GM10266 (cell line): Measurements from ENCODE around the gene KIRREL3.

Experiments used
- DNase-seq: peaks from one replicate; pipeline ENCODE4 v3.0.0; 2012; ENCODE audit errors: extremely low spot score
- CTCF ChIP-seq: IDR thresholded peaks from 2 replicates; pipeline ENCODE4 v1.5.1; 2012; ENCODE audit warnings: mild to moderate bottlenecking, low read depth; ENCODE audit not compliant: control insufficient read depth, insufficient read depth; ENCODE audit errors: missing control alignments

Gene KIRREL3

DNA sequence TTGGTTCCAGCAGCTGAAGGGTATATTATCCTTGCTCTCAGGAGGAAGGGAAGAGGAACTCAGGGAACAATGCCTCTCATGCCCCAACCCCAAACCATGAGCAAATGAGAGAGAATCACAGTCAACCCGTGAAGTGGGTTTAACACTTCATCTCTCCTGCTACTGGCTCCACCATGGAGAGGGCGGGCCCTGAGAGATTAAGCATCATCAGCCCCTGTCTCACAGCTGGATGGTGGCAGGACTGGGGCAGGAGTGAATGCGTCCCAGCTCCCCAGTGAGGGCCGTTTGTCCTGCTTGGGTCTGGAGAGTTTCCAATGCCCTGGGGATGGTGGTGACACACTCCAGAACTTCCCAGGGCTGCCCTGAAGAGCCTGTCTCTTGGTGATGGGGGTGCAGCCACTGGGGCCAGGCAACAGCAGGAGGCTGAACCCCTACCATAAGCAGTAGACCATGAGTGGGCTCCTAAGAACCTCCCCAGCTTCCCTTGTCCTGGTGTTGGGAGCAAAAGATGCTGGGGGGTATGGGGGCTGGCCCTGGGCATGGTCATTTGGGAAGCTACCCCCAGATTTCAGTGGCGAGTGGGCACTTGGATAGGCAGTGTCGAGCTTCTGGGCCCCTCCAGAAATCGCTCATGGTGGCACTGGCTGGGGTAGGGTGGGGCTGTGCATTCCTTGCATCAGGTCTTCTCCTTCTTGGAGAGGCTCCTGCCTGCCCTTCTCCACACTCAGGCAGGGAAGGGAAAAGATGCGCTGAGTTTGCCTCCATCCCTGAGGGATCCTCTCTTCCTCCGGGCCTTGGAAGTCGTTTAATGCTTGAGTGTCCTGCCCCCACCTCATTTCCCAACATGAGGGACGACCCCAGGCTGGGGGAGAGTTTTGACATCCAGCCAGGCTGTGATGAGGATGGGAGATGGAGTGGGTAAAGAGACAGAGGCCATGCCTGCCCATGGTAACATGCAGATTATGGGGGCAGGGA lies 487.5 kb downstream of the KIRREL3 start:
- DNase-seq: no peak
- TF ChIP-seq CTCF: no peak

DNA sequence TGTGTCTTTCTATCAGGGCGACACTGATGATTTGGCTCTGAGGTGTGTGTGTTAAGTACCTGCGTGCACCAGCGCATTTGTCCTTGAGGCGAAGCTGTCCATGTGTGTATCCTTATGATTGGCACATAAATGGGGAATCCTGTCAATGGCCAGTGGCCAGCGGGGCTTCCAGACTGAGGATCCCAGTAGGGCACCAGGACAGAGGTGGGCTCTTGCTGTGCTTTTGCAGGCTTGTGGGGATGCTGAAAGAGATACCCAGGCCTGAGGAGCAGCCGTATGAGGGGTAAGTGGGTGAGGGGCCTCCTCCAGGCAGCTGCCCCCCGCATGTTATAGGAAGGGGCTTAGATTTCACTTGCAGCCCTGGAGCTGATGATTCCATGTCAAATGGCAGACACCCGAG lies 488.3 kb downstream of the KIRREL3 start:
- DNase-seq: no peak

GRCh38 chr11:126511475-126512115 lies 489.0 kb downstream of the KIRREL3 start:
- DNase-seq: no peak
- no peak for TF ChIP-seq CTCF

More for the DNA sequence above, 488.3 kb downstream of the KIRREL3 start:
- TF ChIP-seq CTCF: no peak

GRCh38 chr11:126510621-126511370 lies 489.8 kb downstream of the KIRREL3 start:
- no peak for TF ChIP-seq CTCF
- no peak for DNase-seq

- no peak for TF ChIP-seq CTCF
- DNase-seq: no peak
Measured at GRCh38 chr11:126507646-126508045, 492.9 kb downstream of the KIRREL3 start.

DNA sequence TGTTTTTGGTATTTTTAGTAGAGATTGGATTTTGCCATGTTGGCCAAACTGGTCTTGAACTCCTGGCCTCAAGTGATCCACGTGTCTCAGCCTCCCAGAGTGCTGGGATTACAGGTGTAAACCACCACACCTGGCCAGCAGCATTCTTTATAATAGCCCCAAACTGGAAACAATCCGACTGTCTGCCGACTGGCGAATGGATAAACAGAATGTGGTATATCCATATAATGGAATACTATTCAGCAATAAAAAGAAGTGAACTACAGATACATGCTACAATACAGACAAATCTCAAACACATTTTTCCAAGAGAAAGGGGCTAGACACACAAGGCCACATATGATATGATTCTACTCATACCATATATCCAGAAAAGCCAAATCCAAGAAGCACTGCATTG lies 493.8 kb downstream of the KIRREL3 start:
- TF ChIP-seq CTCF: no peak
- DNase-seq: no peak
